ENCODE results near the gene ALKBH5.

GRCh38 chr17:18185832-18186626 is 2.4 kb downstream of the ALKBH5 start:
- no peak for TF ChIP-seq POLR2AphosphoS5 (IDR thresholded peaks at IDR 0.05)
- TF ChIP-seq CTCF (IDR thresholded peaks at IDR 0.05), result no peak
- TF ChIP-seq EP300 (IDR thresholded peaks at IDR 0.05), result no peak
